HL-60 (cell line): Measurements from ENCODE around the gene CRMP1.

Experiments
- POLR2AphosphoS5 ChIP-seq: IDR thresholded peaks from 2 replicates; pipeline ENCODE4 v1.6.1; 2012; ENCODE audit warnings: low read depth
- TF ChIP-seq, protein P1 (sequence below): IDR thresholded peaks from one replicate; pipeline ENCODE4 v1.5.1; 2011; ENCODE audit warnings: low read length, control low read depth, inconsistent platforms; ENCODE audit not compliant: insufficient read depth
- TF ChIP-seq, protein P2 (sequence below): IDR thresholded peaks from 2 replicates; pipeline ENCODE4 v1.6.1; 2012; ENCODE audit warnings: low read depth; ENCODE audit not compliant: insufficient replicate concordance

DNA sequence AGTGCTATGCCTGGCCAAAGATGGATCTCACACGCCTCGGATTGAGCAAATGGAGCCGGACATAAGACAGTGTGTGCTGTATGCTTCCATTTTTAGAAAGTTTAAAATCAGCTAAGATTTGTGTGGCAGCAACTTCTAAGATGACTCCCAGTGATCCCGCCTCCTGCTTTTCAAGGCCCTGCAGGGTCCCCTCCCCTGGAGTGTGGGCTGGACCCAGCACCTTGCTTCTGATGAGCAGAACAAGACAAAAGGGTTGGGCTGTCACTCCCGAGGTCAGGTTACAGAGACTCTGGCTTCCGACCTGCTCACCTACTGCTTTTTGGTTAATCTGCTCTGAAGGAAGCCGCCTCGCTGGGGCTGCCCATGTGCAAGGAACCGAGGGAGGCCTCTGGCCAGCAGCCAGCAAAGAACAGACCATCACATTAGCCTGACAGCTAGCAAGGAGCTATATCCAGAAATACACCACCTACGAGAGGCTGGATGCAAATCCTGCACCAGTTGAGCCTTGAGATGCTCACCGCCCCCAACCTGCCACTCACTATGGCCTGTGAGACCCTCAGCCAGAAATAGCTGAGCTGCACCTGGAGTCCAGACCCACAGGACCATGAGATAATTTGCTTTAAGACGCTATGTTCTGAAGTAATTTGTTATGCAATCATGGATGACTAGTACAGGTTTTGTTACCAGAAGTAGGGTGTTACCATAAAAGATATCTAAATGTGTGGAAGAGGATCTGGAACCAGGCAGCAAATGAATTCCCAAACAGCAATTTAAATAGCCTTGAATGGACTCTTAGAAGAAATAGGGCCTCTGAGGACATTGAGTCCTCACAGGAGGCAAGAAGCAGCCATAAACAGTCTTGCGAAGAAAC lies 47.6 kb downstream of the CRMP1 start:
- TF ChIP-seq, protein P1, sequence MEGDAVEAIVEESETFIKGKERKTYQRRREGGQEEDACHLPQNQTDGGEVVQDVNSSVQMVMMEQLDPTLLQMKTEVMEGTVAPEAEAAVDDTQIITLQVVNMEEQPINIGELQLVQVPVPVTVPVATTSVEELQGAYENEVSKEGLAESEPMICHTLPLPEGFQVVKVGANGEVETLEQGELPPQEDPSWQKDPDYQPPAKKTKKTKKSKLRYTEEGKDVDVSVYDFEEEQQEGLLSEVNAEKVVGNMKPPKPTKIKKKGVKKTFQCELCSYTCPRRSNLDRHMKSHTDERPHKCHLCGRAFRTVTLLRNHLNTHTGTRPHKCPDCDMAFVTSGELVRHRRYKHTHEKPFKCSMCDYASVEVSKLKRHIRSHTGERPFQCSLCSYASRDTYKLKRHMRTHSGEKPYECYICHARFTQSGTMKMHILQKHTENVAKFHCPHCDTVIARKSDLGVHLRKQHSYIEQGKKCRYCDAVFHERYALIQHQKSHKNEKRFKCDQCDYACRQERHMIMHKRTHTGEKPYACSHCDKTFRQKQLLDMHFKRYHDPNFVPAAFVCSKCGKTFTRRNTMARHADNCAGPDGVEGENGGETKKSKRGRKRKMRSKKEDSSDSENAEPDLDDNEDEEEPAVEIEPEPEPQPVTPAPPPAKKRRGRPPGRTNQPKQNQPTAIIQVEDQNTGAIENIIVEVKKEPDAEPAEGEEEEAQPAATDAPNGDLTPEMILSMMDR: no peak
- TF ChIP-seq POLR2AphosphoS5: no peak
- TF ChIP-seq, protein P2, sequence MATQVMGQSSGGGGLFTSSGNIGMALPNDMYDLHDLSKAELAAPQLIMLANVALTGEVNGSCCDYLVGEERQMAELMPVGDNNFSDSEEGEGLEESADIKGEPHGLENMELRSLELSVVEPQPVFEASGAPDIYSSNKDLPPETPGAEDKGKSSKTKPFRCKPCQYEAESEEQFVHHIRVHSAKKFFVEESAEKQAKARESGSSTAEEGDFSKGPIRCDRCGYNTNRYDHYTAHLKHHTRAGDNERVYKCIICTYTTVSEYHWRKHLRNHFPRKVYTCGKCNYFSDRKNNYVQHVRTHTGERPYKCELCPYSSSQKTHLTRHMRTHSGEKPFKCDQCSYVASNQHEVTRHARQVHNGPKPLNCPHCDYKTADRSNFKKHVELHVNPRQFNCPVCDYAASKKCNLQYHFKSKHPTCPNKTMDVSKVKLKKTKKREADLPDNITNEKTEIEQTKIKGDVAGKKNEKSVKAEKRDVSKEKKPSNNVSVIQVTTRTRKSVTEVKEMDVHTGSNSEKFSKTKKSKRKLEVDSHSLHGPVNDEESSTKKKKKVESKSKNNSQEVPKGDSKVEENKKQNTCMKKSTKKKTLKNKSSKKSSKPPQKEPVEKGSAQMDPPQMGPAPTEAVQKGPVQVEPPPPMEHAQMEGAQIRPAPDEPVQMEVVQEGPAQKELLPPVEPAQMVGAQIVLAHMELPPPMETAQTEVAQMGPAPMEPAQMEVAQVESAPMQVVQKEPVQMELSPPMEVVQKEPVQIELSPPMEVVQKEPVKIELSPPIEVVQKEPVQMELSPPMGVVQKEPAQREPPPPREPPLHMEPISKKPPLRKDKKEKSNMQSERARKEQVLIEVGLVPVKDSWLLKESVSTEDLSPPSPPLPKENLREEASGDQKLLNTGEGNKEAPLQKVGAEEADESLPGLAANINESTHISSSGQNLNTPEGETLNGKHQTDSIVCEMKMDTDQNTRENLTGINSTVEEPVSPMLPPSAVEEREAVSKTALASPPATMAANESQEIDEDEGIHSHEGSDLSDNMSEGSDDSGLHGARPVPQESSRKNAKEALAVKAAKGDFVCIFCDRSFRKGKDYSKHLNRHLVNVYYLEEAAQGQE: no peak
